Mesodermal cell (in vitro differentiated cells): ENCODE data around the gene ZNF680.
A peak's percentile ranks its signal among the peaks of the same experiment; 100 is the strongest.
"Not testable (repeated sequence)": the region's sequence is repeated elsewhere in the genome, so short reads cannot be mapped to it uniquely, and the experiment has no call there.

Experiments used
- H3K27ac ChIP-seq: 2 replicates; pipeline ENCODE4 v1.7.0; 2013; ENCODE audit warnings: mild to moderate bottlenecking, low read depth, low read length, moderate library complexity; ENCODE audit not compliant: severe bottlenecking
- H3K36me3 ChIP-seq: 2 replicates; pipeline ENCODE4 v1.7.1; 2013; ENCODE audit warnings: mild to moderate bottlenecking, low read length, moderate library complexity; ENCODE audit not compliant: control insufficient read depth, insufficient read depth
- H3K4me1 ChIP-seq: one replicate; pipeline ENCODE4 v1.7.1; 2013; ENCODE audit warnings: mild to moderate bottlenecking, low read length; ENCODE audit not compliant: insufficient read depth, control insufficient read depth, poor library complexity, severe bottlenecking
- H3K4me3 ChIP-seq: 2 replicates; pipeline ENCODE4 v1.7.0; 2013; ENCODE audit warnings: low read length, control low read depth, mild to moderate bottlenecking; ENCODE audit not compliant: insufficient read depth, poor library complexity, severe bottlenecking; ENCODE audit errors: extremely low read depth
- H3K9me3 ChIP-seq: 2 replicates; pipeline ENCODE4 v1.7.1; 2013; ENCODE audit warnings: mild to moderate bottlenecking, low read length, moderate library complexity; ENCODE audit not compliant: control insufficient read depth
- WGBS, 2 experiments: methylation state at CpG; one replicate each; pipeline ENCODE4 v1.1.5; 2013; ENCODE audit warnings: missing lambda C conversion rate in 2 of 2; ENCODE audit not compliant: insufficient coverage in 2 of 2; 5-methylcytosine and 5-hydroxymethylcytosine counted together

ZNF680 gene

GRCh38 chr7:64581926-64582894 is 19.3 kb upstream of the ZNF680 start:
- peaks cover 5% of the 10 kb centered on the region for H3K9me3 ChIP-seq
- no peak overlapping the region for H3K27ac ChIP-seq
- no peak overlapping the region for H3K4me3 ChIP-seq
- no peaks in the 10 kb centered on the region for H3K4me1 ChIP-seq
- no peaks in the 10 kb centered on the region for H3K36me3 ChIP-seq
- WGBS, 2 experiments: 88% methylated on average over 18 to 32 of the region's 38 CpGs

- Histone ChIP-seq H3K27ac (no peak overlapping the region), H3K9me3 (peaks cover 6% of the 10 kb centered on the region), H3K4me3 (no peak overlapping the region), H3K36me3 (no peaks in the 10 kb centered on the region), H3K4me1 (no peaks in the 10 kb centered on the region)
- 89 to 91% methylated on average over 2 of the region's 2 CpGs for WGBS, 2 experiments
Observed at GRCh38 chr7:64581391-64581790, 18.5 kb upstream of the ZNF680 start.

GRCh38 chr7:64574540-64575099 is 11.7 kb upstream of the ZNF680 start:
- peak overlapping the region; percentile 69 for H3K27ac ChIP-seq
- no peaks in the 10 kb centered on the region for H3K36me3 ChIP-seq
- 56 to 58% methylated on average over 13 to 17 of the region's 20 CpGs for WGBS, 2 experiments
- H3K9me3 ChIP-seq: peaks cover 6% of the 10 kb centered on the region
- peak overlapping the region; percentile 41 for H3K4me3 ChIP-seq
- H3K4me1 ChIP-seq: no peaks in the 10 kb centered on the region

GRCh38 chr7:64570284-64570605 is 7.4 kb upstream of the ZNF680 start:
- 20 to 34% methylated on average over 1 to 2 of the region's 30 CpGs for WGBS, 2 experiments

GRCh38 chr7:64569372-64570283 is 6.8 kb upstream of the ZNF680 start:
- 21 to 25% methylated on average over 57 to 66 of the region's 74 CpGs for WGBS, 2 experiments
- not testable (repeated sequence) for H3K27ac ChIP-seq, H3K36me3 ChIP-seq, H3K9me3 ChIP-seq, H3K4me1 ChIP-seq
- peak overlapping the region; percentile 12 for H3K4me3 ChIP-seq

More at GRCh38 chr7:64570284-64570605, 7.4 kb upstream of the ZNF680 start:
- H3K9me3 ChIP-seq, H3K27ac ChIP-seq, H3K4me1 ChIP-seq, H3K36me3 ChIP-seq: not testable (repeated sequence)
- peak overlapping the region; percentile 12 for H3K4me3 ChIP-seq

GRCh38 chr7:64562256-64562625 is 630 bp downstream of the ZNF680 start:
- 33% methylated on average over 2 of the region's 4 CpGs; no CpG with 5 or more reads in 1 of the 2 experiments for WGBS, 2 experiments
- Histone ChIP-seq H3K36me3 (peaks cover 36% of the 10 kb centered on the region), H3K9me3 (peaks cover 19% of the 10 kb centered on the region), H3K4me1 (no peaks in the 10 kb centered on the region), H3K4me3 (peak overlapping the region; percentile 60), H3K27ac (peak overlapping the region; percentile 99)

GRCh38 chr7:64559206-64559605 is 3.7 kb downstream of the ZNF680 start:
- H3K4me3 ChIP-seq: no peak overlapping the region
- H3K9me3 ChIP-seq: peaks cover 27% of the 10 kb centered on the region
- no peaks in the 10 kb centered on the region for H3K4me1 ChIP-seq
- H3K27ac ChIP-seq: no peak overlapping the region
- WGBS, 2 experiments: 92 to 97% methylated on average over 2 to 3 of the region's 5 CpGs
- H3K36me3 ChIP-seq: peaks cover 36% of the 10 kb centered on the region

- 100% methylated on average over 2 of the region's 4 CpGs; no CpG with 5 or more reads in 1 of the 2 experiments for WGBS, 2 experiments
- no peaks in the 10 kb centered on the region for H3K4me1 ChIP-seq
- no peak overlapping the region for H3K4me3 ChIP-seq
- peaks cover 27% of the 10 kb centered on the region for H3K9me3 ChIP-seq
- H3K36me3 ChIP-seq: peaks cover 36% of the 10 kb centered on the region
- no peak overlapping the region for H3K27ac ChIP-seq
Observed at GRCh38 chr7:64558781-64559180, 4.1 kb downstream of the ZNF680 start.

- H3K9me3 ChIP-seq: peaks cover 27% of the 10 kb centered on the region
- H3K4me1 ChIP-seq: no peaks in the 10 kb centered on the region
- H3K27ac ChIP-seq: no peak overlapping the region
- no peak overlapping the region for H3K4me3 ChIP-seq
- no CpG with 5 or more reads among the region's 1 CpG for WGBS, 2 experiments
- peaks cover 36% of the 10 kb centered on the region for H3K36me3 ChIP-seq
Observed at GRCh38 chr7:64558323-64558705, 4.6 kb downstream of the ZNF680 start.

GRCh38 chr7:64557601-64558322 is 5.1 kb downstream of the ZNF680 start:
- no peaks in the 10 kb centered on the region for H3K4me1 ChIP-seq
- H3K36me3 ChIP-seq: peaks cover 38% of the 10 kb centered on the region
- no peak overlapping the region for H3K27ac ChIP-seq
- H3K4me3 ChIP-seq: no peak overlapping the region
- 89 to 98% methylated on average over 4 to 5 of the region's 8 CpGs for WGBS, 2 experiments
- peaks cover 27% of the 10 kb centered on the region for H3K9me3 ChIP-seq
